Measurements from ENCODE around the gene PTMS. TPM values are rescaled to one million over a fixed set of nuclear protein-coding genes. Genes with fewer than 3 reads are reported as not detected.

Gene PTMS
- total RNA-seq, 1 experiment from 2014 or later = 422 TPM

DNA sequence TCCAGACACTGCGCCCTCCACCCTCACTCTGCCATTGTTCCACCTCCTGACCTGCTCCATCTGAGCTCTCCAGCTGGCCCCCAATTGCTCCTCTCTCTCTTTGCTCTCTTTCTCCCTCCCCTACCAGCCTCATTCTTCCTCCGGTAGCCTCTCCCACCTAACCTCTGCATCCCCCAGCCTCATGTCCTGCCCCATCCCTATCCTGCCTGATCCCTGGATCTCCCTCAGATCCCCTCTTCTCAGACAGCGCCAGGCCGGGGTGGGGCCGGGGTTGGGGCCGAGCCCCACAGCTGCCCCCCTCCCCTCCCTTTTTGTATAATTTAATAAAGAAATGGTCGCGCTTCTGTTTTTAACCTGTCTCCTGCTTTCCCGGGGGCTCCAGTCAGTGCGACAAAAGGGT, 4.4 kb downstream of the PTMS start:
- no peak overlapping the region for H2AK5ac ChIP-seq (ENCODE audit: insufficient read length, low read length)
- H3K56ac ChIP-seq (ENCODE audit: insufficient read length, low read depth, low read length) = no peak overlapping the region
- H3K9ac ChIP-seq (ENCODE audit: extremely low read depth, insufficient read length, low read length) = no peak overlapping the region
- no peak overlapping the region for H3K14ac ChIP-seq (ENCODE audit: insufficient read depth, low read length)
- H2BK120ac ChIP-seq (ENCODE audit: low read depth, low read length, poor library complexity, severe bottlenecking) = no peak overlapping the region
- H4K5ac ChIP-seq (ENCODE audit: insufficient read length, low read depth, low read length) = no peak overlapping the region
- H3K27ac ChIP-seq (ENCODE audit: insufficient read length, low read depth, low read length) = no peak overlapping the region
- H3K18ac ChIP-seq (ENCODE audit: insufficient read length, low read depth, low read length) = no peak overlapping the region
- H2AFZ ChIP-seq (ENCODE audit: low read length) = no peak overlapping the region
- H3K4me1 ChIP-seq (ENCODE audit: insufficient read depth, low read length) = peaks cover 7% of the 10 kb centered on the region; the same call in 1 of the 2 replicates
- H4K20me1 ChIP-seq (ENCODE audit: control insufficient read depth, insufficient read depth, insufficient read length) = no peaks in the 10 kb centered on the region
- no peak overlapping the region for H2BK15ac ChIP-seq (ENCODE audit: low read depth, low read length)
- TF ChIP-seq, protein P1, sequence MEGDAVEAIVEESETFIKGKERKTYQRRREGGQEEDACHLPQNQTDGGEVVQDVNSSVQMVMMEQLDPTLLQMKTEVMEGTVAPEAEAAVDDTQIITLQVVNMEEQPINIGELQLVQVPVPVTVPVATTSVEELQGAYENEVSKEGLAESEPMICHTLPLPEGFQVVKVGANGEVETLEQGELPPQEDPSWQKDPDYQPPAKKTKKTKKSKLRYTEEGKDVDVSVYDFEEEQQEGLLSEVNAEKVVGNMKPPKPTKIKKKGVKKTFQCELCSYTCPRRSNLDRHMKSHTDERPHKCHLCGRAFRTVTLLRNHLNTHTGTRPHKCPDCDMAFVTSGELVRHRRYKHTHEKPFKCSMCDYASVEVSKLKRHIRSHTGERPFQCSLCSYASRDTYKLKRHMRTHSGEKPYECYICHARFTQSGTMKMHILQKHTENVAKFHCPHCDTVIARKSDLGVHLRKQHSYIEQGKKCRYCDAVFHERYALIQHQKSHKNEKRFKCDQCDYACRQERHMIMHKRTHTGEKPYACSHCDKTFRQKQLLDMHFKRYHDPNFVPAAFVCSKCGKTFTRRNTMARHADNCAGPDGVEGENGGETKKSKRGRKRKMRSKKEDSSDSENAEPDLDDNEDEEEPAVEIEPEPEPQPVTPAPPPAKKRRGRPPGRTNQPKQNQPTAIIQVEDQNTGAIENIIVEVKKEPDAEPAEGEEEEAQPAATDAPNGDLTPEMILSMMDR (conservative IDR thresholded peaks at IDR 0.05) = no peak
- H3K23me2 ChIP-seq (ENCODE audit: insufficient read length, low read depth, low read length, poor library complexity, severe bottlenecking) = peaks cover 25% of the 10 kb centered on the region
- H3T11ph ChIP-seq (ENCODE audit: low read length) = no peak overlapping the region
- H3K27me3 Mint-ChIP-seq (ENCODE audit: low read depth) = peaks cover 27% of the 10 kb centered on the region
- no peaks in the 10 kb centered on the region for H3K79me1 ChIP-seq (ENCODE audit: insufficient read depth, low read depth, low read length, poor library complexity, severe bottlenecking)
- H3K4me2 ChIP-seq (ENCODE audit: insufficient read depth, insufficient read length, low read length) = no peak overlapping the region
- peaks cover 0 to 3% of the 10 kb centered on the region in 2 experiments; a peak in 2 of 5 replicates for H3K9me3 Mint-ChIP-seq
- H3K4ac ChIP-seq (ENCODE audit: low read depth, low read length) = no peak overlapping the region
- no peak for DNase-seq
- no peak overlapping the region for H4K8ac ChIP-seq (replicated peaks; ENCODE audit: insufficient read length, low read depth, low read length)
- no peaks in the 10 kb centered on the region for H3K9me3 ChIP-seq (ENCODE audit: control insufficient read depth, low read depth, low read length)
- peaks cover 43 to 68% of the 10 kb centered on the region in 2 experiments for H3K4me1 Mint-ChIP-seq
- no peak overlapping the region for H2BK5ac ChIP-seq (ENCODE audit: insufficient read length, low read length)
- peak overlapping the region in 2 of 3 experiments; percentile 67 to 87; a peak in 3 of 7 replicates for H3K27ac Mint-ChIP-seq
- H3K4me3 Mint-ChIP-seq = peak overlapping the region in 1 of 2 experiments; percentile 64; a peak in 2 of 5 replicates
- H3K23ac ChIP-seq (ENCODE audit: insufficient read length, low read depth, low read length) = no peak overlapping the region
- peaks cover 27 to 44% (median 39%) of the 10 kb centered on the region in 3 experiments; a peak in 6 of 7 replicates for H3K36me3 Mint-ChIP-seq (ENCODE audit: insufficient read depth in 1 of 3, low read depth in 3 of 3)
- H3K79me2 ChIP-seq (ENCODE audit: insufficient read depth, low read length) = peaks cover 11% of the 10 kb centered on the region; the same call in 1 of the 2 replicates
- WGBS (ENCODE audit: extremely low coverage, insufficient read length, low lambda C conversion rate) = no CpG with 5 or more reads among the region's 10 CpGs
- H2BK20ac ChIP-seq (ENCODE audit: low read depth, low read length, poor library complexity, severe bottlenecking) = no peak overlapping the region
- peaks cover 3% of the 10 kb centered on the region; the same call in 1 of the 2 replicates for H3K27me3 ChIP-seq (ENCODE audit: insufficient read depth, low read length)
- H2BK12ac ChIP-seq (ENCODE audit: insufficient read length, low read depth, low read length) = no peak overlapping the region
- no peak overlapping the region for H4K91ac ChIP-seq (ENCODE audit: insufficient read length, low read depth, low read length)
